Ovary (tissue), 3 donors: ENCODE data around the gene SLC41A1.

ENCODE experiments used
- CTCF ChIP-seq, 3 donors: fragments of 450-650 bp in 2 of 3; fragments of 200-600 bp in 1 of 3; IDR thresholded peaks; one replicate each; pipeline versions ENCODE4 v1.5.1 to v1.8.0; 2016 to 2022; ENCODE audit warnings: antibody characterized with exemption in 3 of 3, mild to moderate bottlenecking in 1 of 3
- EP300 ChIP-seq: sonication (generic); formaldehyde crosslinking; IDR thresholded peaks from one replicate; pipeline ENCODE4 v1.6.1; 2017; ENCODE audit warnings: antibody characterized with exemption
- POLR2A ChIP-seq: fragments of 450-650 bp; IDR thresholded peaks from one replicate; pipeline ENCODE4 v1.6.1; 2017; ENCODE audit warnings: antibody characterized with exemption, mild to moderate bottlenecking, moderate library complexity
- donor health status: DM: no; HTN: no; CAD: no.

DNA sequence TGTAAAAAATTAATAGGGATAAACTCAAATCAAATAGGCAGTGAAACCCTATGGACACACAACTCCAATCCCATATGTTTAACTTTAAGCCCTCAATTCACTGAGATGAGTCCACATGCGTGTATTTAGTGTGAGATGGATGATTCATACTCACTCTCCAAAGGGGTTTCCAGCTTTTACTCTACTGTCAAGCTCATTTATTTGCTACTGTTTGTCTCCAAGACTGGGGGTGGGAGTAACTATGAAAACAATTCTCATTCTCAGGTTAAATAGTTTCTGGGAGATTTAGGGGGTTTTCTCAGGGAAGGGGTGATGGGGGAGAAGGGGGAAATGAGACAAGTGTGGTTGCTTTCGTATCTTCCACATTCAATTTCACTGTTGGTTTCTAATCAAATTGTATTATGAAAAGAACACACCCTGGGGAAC, 40.4 kb downstream of the SLC41A1 start:
- no peak for TF ChIP-seq POLR2A
- TF ChIP-seq CTCF (IDR thresholded peaks at IDR 0.05): no peak
- no peak for TF ChIP-seq EP300
